ENCODE measurements around the gene DIAPH2.

DNA sequence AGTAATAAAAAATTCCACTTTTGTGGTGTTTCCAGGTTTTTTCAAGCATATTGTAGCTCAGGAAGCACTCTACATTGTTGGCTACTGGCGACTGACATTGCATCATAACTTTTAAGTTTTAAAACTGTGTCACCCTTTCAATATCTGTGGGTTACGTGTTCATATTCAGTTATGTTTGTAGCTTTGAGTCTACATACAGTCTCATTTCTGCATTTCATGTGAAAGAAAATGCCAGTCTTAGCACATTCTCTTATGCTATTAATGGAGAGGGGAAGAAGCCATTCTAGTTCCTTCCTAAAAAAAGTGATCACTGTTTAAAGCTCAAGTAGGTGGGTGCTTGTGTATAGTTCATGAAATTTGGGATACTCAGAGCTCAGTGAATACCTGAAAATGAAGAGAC, 38.1 kb downstream of the DIAPH2 start:
- TF ChIP-seq TCF4 (CRISPR knock-in tag; IDR thresholded peaks at IDR 0.05; ENCODE audit: borderline replicate concordance) (no peak), ESRRG (CRISPR knock-in tag; IDR thresholded peaks at IDR 0.05) (no peak), RARB (CRISPR knock-in tag; IDR thresholded peaks at IDR 0.05) (no peak)
- TF ChIP-seq, protein P1, sequence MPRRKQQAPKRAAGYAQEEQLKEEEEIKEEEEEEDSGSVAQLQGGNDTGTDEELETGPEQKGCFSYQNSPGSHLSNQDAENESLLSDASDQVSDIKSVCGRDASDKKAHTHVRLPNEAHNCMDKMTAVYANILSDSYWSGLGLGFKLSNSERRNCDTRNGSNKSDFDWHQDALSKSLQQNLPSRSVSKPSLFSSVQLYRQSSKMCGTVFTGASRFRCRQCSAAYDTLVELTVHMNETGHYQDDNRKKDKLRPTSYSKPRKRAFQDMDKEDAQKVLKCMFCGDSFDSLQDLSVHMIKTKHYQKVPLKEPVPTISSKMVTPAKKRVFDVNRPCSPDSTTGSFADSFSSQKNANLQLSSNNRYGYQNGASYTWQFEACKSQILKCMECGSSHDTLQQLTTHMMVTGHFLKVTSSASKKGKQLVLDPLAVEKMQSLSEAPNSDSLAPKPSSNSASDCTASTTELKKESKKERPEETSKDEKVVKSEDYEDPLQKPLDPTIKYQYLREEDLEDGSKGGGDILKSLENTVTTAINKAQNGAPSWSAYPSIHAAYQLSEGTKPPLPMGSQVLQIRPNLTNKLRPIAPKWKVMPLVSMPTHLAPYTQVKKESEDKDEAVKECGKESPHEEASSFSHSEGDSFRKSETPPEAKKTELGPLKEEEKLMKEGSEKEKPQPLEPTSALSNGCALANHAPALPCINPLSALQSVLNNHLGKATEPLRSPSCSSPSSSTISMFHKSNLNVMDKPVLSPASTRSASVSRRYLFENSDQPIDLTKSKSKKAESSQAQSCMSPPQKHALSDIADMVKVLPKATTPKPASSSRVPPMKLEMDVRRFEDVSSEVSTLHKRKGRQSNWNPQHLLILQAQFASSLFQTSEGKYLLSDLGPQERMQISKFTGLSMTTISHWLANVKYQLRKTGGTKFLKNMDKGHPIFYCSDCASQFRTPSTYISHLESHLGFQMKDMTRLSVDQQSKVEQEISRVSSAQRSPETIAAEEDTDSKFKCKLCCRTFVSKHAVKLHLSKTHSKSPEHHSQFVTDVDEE (CRISPR knock-in tag; IDR thresholded peaks at IDR 0.05): no peak
- TF ChIP-seq, protein P2, sequence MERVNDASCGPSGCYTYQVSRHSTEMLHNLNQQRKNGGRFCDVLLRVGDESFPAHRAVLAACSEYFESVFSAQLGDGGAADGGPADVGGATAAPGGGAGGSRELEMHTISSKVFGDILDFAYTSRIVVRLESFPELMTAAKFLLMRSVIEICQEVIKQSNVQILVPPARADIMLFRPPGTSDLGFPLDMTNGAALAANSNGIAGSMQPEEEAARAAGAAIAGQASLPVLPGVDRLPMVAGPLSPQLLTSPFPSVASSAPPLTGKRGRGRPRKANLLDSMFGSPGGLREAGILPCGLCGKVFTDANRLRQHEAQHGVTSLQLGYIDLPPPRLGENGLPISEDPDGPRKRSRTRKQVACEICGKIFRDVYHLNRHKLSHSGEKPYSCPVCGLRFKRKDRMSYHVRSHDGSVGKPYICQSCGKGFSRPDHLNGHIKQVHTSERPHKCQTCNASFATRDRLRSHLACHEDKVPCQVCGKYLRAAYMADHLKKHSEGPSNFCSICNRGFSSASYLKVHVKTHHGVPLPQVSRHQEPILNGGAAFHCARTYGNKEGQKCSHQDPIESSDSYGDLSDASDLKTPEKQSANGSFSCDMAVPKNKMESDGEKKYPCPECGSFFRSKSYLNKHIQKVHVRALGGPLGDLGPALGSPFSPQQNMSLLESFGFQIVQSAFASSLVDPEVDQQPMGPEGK (CRISPR knock-in tag; IDR thresholded peaks at IDR 0.05; ENCODE audit: borderline replicate concordance): no peak
- TF ChIP-seq, protein P3, sequence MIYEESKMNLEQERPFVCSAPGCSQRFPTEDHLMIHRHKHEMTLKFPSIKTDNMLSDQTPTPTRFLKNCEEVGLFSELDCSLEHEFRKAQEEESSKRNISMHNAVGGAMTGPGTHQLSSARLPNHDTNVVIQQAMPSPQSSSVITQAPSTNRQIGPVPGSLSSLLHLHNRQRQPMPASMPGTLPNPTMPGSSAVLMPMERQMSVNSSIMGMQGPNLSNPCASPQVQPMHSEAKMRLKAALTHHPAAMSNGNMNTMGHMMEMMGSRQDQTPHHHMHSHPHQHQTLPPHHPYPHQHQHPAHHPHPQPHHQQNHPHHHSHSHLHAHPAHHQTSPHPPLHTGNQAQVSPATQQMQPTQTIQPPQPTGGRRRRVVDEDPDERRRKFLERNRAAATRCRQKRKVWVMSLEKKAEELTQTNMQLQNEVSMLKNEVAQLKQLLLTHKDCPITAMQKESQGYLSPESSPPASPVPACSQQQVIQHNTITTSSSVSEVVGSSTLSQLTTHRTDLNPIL (CRISPR knock-in tag; IDR thresholded peaks at IDR 0.05; ENCODE audit: low read depth): no peak
